NB4 (cell line): ENCODE results near the gene OR5M3.

Experiments
- MYC ChIP-seq: IDR thresholded peaks from 2 replicates; pipeline ENCODE4 v1.6.1; 2011; ENCODE audit warnings: low read depth, low read length
- POLR2A ChIP-seq: IDR thresholded peaks from 2 replicates; pipeline ENCODE4 v1.6.1; 2011; ENCODE audit warnings: mild to moderate bottlenecking; ENCODE audit not compliant: insufficient read length; ENCODE audit errors: extremely low read depth
- TF ChIP-seq, protein P1 (sequence below): IDR thresholded peaks from one replicate; pipeline ENCODE4 v1.5.1; 2012; ENCODE audit warnings: low read depth, low read length

GRCh38 chr11:56457076-56457475, 16.1 kb downstream of the OR5M3 start:
- TF ChIP-seq, protein P1, sequence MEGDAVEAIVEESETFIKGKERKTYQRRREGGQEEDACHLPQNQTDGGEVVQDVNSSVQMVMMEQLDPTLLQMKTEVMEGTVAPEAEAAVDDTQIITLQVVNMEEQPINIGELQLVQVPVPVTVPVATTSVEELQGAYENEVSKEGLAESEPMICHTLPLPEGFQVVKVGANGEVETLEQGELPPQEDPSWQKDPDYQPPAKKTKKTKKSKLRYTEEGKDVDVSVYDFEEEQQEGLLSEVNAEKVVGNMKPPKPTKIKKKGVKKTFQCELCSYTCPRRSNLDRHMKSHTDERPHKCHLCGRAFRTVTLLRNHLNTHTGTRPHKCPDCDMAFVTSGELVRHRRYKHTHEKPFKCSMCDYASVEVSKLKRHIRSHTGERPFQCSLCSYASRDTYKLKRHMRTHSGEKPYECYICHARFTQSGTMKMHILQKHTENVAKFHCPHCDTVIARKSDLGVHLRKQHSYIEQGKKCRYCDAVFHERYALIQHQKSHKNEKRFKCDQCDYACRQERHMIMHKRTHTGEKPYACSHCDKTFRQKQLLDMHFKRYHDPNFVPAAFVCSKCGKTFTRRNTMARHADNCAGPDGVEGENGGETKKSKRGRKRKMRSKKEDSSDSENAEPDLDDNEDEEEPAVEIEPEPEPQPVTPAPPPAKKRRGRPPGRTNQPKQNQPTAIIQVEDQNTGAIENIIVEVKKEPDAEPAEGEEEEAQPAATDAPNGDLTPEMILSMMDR: no peak
- TF ChIP-seq POLR2A (no peak), MYC (no peak)
